Lower leg skin (tissue), 4 donors: ENCODE results near the gene MITF. TPM values are rescaled to one million over a fixed set of nuclear protein-coding genes. Genes with fewer than 3 reads are reported as not detected.
"Not testable (repeated sequence)": the region's sequence is repeated elsewhere in the genome, so short reads cannot be mapped to it uniquely, and the experiment has no call there.

ENCODE experiments used
- DNase-seq, 2 donors: peaks; one replicate each; pipeline ENCODE4 v3.0.0-alpha.2; 2019; ENCODE audit warnings: low spot score in 2 of 2
- H3K4me3 ChIP-seq: fragments of 200-600 bp; sonication (generic); 2 replicates; pipeline ENCODE4 v1.5.1; 2017; ENCODE audit warnings: mild to moderate bottlenecking, low read depth; ENCODE audit not compliant: poor library complexity, severe bottlenecking
- POLR2A ChIP-seq, 2 donors: fragments of 450-650 bp; IDR thresholded peaks; one replicate each; pipeline ENCODE4 v1.6.1; 2016 to 2017; ENCODE audit warnings: antibody characterized with exemption in 2 of 2, mild to moderate bottlenecking in 1 of 2, moderate library complexity in 1 of 2
- WGBS, 2 donors: methylation state at CpG; one replicate each; pipeline ENCODE4 v1.1.5; 2018; 5-methylcytosine and 5-hydroxymethylcytosine counted together
- intact Hi-C: fragments of 100-400 bp; cut with DNase I; formaldehyde crosslinking; loops from one replicate; pipeline ENCODE4 v1.15.0; 2023; ENCODE audit warnings: low total_unique reads
- total RNA-seq, 4 donors: library from RNA; depleted of rRNA; stranded (reverse); fragments of >200 nt; gene quantifications; one replicate each; pipeline ENCODE4 v1.1.0, GENCODE V29; 2016
- TF ChIP-seq, protein P1 (sequence below), 3 donors: fragments of 450-650 bp; IDR thresholded peaks; one replicate each; pipeline ENCODE4 v1.5.1; 2016; ENCODE audit warnings: antibody characterized with exemption in 3 of 3, mild to moderate bottlenecking in 3 of 3, moderate library complexity in 2 of 3

The MITF gene
- total RNA-seq, 4 donors from 2014 or later: 12.9 to 22.9 (median 17.1) TPM

DNA sequence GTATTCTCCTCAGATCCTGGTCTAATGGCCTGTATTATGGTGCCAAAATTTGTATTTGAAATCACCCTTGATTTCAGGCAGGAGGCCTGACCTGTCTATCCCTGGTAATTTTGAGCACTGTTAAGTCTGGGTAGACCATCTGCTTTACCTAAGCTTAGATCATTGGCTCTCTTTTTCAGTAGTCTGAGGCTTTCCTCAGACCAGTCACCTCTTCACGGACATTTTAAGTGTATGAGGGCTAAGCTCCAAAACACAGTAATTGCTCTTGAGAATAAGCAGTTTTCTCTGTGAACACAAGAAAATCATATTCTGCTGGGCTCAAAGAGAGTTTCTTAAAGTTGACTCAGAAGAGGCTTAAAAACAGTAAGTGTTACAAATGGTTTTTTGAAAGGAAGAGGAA lies 168.3 kb downstream of the MITF start:
- intact Hi-C loops: no loop called here
- WGBS, 2 donors: 48 to 64% methylated on average over 1 of the region's 1 CpG
- DNase-seq: no peak
- TF ChIP-seq POLR2A (IDR thresholded peaks at IDR 0.05): no peak
- TF ChIP-seq, protein P1, sequence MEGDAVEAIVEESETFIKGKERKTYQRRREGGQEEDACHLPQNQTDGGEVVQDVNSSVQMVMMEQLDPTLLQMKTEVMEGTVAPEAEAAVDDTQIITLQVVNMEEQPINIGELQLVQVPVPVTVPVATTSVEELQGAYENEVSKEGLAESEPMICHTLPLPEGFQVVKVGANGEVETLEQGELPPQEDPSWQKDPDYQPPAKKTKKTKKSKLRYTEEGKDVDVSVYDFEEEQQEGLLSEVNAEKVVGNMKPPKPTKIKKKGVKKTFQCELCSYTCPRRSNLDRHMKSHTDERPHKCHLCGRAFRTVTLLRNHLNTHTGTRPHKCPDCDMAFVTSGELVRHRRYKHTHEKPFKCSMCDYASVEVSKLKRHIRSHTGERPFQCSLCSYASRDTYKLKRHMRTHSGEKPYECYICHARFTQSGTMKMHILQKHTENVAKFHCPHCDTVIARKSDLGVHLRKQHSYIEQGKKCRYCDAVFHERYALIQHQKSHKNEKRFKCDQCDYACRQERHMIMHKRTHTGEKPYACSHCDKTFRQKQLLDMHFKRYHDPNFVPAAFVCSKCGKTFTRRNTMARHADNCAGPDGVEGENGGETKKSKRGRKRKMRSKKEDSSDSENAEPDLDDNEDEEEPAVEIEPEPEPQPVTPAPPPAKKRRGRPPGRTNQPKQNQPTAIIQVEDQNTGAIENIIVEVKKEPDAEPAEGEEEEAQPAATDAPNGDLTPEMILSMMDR (IDR thresholded peaks at IDR 0.05): no peak
- no peak overlapping the region for H3K4me3 ChIP-seq

DNA sequence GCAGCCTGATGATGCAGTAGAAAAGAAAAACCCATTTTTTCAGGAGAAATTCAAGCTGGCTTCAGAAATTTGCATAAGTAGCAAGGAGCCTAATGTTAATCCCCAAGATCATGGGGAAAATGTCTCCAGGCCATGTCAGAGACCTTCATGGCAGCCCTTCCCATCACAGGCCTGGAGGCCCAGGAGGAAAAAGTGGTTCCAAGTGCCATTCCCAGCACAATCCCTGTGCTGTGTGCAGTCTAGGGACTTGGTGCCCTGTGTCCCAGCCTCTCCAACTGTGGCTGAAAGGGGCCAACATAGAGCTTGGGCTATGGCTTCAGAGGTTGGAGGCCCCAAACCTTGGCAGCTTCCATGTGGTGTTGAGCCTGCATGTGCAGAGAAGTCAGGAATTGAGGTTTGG lies 170.6 kb downstream of the MITF start:
- intact Hi-C loops, H3K4me3 ChIP-seq, DNase-seq: not testable (repeated sequence)

- DNase-seq: no peak
- TF ChIP-seq POLR2A (IDR thresholded peaks at IDR 0.05): no peak
- TF ChIP-seq, protein P1 (IDR thresholded peaks at IDR 0.05): no peak
- no peak overlapping the region for H3K4me3 ChIP-seq
- 94 to 96% methylated on average over 3 of the region's 3 CpGs for WGBS, 2 donors
- intact Hi-C loops: no loop called here
Measured at GRCh38 chr3:69913422-69913821, 174.2 kb downstream of the MITF start.

DNA sequence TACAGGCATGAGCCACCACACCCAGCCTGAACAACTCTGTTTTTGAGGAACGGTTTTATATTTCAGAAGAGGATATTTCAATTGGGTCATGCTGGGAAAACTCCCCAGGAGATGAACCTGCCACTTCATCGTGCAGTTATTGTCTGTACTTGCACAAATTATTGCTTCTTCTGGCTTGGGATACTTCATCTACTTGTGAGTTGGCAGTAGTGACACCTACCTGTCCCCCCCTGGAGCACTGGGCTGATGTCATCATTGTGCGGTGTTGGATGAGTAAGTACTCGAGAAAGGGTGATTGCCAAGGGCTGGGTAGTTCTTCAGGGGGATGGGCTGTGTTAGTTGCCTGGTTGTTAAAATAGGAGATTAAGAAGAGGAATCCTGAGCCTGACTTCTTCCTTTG lies 175.1 kb downstream of the MITF start:
- WGBS, 2 donors: 45 to 59% methylated on average over 4 of the region's 4 CpGs
- H3K4me3 ChIP-seq: no peak overlapping the region
- DNase-seq: no peak
- TF ChIP-seq, protein P1 (IDR thresholded peaks at IDR 0.05): no peak
- no peak for TF ChIP-seq POLR2A (IDR thresholded peaks at IDR 0.05)
- intact Hi-C loops: no loop called here

GRCh38 chr3:69915726-69916125 lies 176.5 kb downstream of the MITF start:
- DNase-seq: no peak
- TF ChIP-seq, protein P1 (IDR thresholded peaks at IDR 0.05): no peak
- TF ChIP-seq POLR2A (IDR thresholded peaks at IDR 0.05): no peak
- intact Hi-C loops: no loop called here
- no peak overlapping the region for H3K4me3 ChIP-seq

DNA sequence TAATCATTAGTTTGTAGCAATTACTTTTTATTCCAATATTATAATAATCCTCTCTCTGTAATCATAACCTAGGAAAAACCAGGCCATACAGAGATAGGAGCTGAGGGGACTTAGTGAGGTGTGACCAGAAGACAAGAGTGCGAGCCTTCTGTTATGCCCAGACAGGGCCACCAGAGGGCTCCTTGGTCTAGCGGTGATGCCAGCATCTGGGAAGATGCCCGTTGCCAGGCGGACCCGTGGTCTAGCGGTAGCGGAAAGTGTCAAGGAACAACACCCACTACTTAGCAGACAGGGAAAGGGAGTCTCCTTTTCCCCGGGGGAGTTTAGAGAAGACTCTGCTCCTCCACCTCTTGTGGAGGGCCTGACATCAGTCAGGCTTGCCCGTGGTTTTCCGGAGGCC lies 180.7 kb downstream of the MITF start:
- intact Hi-C loops, DNase-seq, H3K4me3 ChIP-seq: not testable (repeated sequence)
- 76 to 80% methylated on average over 10 of the region's 10 CpGs for WGBS, 2 donors

DNA sequence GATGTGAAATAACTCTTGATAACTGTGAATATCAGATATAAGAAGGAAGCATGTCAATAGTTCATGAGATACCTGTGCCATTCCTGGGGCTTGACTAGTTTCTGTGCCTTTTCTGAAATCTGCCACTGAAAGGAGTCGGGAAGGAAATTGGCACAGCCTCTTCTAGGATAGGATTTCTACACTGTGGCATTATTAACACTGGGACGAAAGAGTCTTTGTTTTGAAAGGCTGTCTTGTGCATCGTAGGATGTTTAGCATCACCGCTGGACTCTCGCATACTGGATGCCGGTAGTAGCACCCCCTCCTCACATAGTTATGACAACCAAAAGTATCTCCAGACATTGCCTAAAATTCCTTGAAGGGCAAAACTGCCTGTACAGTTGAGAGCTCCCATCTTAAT lies 182.4 kb downstream of the MITF start:
- WGBS, 2 donors: 84 to 92% methylated on average over 6 of the region's 6 CpGs
- H3K4me3 ChIP-seq: no peak overlapping the region
- TF ChIP-seq POLR2A (IDR thresholded peaks at IDR 0.05): no peak
- TF ChIP-seq, protein P1 (IDR thresholded peaks at IDR 0.05): no peak
- DNase-seq: no peak
- intact Hi-C loops: no loop called here
